ENCODE results near the gene ENPP6.

DNA sequence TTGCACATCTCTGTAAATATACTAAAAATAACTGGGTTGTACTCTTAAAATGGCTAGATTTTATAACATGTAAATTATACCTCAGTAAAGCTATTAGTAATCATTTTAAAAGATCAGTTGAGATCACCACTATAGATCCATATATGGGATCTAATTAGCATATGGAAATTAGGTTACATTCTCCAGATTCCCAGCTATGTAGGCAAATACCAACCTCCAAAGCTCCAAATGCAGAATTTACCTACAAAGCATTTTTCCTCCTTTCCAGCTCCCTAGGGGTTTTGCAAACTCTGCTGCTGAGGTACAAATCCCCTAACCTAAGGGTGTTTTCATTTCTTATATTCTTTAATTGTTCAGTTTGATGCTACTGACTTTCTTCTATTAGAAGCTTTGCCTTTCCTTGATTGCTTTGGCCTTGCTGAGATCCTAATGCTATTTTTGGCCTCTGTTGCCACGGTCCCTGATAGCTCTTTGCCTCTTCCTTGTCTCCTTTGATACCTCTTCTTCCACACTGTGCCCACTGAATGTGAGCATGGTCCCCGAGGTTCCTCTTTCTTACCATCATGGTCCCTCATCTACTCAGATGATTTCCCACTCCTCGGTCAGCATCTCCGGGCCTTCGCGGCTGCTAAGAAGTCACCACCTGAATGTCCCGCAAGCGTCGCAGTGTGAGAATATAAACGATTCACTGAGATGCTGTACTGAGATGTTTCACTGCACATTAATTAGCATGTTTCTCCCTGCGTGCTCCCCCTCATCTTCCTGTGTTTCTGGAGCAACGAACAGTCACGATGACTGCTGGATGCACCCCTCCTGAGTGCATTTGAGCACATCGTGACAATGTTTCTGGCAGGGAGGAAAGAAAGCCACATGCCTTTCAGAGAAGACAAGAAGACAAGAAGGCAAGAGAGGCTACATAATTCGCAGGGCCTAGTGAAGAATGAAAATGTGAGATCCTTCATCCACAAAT is 23.8 kb downstream of the ENPP6 start:
- TF ChIP-seq, protein P1, sequence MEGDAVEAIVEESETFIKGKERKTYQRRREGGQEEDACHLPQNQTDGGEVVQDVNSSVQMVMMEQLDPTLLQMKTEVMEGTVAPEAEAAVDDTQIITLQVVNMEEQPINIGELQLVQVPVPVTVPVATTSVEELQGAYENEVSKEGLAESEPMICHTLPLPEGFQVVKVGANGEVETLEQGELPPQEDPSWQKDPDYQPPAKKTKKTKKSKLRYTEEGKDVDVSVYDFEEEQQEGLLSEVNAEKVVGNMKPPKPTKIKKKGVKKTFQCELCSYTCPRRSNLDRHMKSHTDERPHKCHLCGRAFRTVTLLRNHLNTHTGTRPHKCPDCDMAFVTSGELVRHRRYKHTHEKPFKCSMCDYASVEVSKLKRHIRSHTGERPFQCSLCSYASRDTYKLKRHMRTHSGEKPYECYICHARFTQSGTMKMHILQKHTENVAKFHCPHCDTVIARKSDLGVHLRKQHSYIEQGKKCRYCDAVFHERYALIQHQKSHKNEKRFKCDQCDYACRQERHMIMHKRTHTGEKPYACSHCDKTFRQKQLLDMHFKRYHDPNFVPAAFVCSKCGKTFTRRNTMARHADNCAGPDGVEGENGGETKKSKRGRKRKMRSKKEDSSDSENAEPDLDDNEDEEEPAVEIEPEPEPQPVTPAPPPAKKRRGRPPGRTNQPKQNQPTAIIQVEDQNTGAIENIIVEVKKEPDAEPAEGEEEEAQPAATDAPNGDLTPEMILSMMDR (conservative IDR thresholded peaks at IDR 0.05; ENCODE audit: low read depth in 2 of 2), result no peak
- no peak for TF ChIP-seq EZH2phosphoT487 (IDR thresholded peaks at IDR 0.05; ENCODE audit: unreplicated experiment)
- TF ChIP-seq POLR2AphosphoS5 (IDR thresholded peaks at IDR 0.05; ENCODE audit: low read depth), result no peak
- TF ChIP-seq ZNF331 (CRISPR knock-in tag; IDR thresholded peaks at IDR 0.05; ENCODE audit: low read depth), result no peak
- TF ChIP-seq, protein P2, sequence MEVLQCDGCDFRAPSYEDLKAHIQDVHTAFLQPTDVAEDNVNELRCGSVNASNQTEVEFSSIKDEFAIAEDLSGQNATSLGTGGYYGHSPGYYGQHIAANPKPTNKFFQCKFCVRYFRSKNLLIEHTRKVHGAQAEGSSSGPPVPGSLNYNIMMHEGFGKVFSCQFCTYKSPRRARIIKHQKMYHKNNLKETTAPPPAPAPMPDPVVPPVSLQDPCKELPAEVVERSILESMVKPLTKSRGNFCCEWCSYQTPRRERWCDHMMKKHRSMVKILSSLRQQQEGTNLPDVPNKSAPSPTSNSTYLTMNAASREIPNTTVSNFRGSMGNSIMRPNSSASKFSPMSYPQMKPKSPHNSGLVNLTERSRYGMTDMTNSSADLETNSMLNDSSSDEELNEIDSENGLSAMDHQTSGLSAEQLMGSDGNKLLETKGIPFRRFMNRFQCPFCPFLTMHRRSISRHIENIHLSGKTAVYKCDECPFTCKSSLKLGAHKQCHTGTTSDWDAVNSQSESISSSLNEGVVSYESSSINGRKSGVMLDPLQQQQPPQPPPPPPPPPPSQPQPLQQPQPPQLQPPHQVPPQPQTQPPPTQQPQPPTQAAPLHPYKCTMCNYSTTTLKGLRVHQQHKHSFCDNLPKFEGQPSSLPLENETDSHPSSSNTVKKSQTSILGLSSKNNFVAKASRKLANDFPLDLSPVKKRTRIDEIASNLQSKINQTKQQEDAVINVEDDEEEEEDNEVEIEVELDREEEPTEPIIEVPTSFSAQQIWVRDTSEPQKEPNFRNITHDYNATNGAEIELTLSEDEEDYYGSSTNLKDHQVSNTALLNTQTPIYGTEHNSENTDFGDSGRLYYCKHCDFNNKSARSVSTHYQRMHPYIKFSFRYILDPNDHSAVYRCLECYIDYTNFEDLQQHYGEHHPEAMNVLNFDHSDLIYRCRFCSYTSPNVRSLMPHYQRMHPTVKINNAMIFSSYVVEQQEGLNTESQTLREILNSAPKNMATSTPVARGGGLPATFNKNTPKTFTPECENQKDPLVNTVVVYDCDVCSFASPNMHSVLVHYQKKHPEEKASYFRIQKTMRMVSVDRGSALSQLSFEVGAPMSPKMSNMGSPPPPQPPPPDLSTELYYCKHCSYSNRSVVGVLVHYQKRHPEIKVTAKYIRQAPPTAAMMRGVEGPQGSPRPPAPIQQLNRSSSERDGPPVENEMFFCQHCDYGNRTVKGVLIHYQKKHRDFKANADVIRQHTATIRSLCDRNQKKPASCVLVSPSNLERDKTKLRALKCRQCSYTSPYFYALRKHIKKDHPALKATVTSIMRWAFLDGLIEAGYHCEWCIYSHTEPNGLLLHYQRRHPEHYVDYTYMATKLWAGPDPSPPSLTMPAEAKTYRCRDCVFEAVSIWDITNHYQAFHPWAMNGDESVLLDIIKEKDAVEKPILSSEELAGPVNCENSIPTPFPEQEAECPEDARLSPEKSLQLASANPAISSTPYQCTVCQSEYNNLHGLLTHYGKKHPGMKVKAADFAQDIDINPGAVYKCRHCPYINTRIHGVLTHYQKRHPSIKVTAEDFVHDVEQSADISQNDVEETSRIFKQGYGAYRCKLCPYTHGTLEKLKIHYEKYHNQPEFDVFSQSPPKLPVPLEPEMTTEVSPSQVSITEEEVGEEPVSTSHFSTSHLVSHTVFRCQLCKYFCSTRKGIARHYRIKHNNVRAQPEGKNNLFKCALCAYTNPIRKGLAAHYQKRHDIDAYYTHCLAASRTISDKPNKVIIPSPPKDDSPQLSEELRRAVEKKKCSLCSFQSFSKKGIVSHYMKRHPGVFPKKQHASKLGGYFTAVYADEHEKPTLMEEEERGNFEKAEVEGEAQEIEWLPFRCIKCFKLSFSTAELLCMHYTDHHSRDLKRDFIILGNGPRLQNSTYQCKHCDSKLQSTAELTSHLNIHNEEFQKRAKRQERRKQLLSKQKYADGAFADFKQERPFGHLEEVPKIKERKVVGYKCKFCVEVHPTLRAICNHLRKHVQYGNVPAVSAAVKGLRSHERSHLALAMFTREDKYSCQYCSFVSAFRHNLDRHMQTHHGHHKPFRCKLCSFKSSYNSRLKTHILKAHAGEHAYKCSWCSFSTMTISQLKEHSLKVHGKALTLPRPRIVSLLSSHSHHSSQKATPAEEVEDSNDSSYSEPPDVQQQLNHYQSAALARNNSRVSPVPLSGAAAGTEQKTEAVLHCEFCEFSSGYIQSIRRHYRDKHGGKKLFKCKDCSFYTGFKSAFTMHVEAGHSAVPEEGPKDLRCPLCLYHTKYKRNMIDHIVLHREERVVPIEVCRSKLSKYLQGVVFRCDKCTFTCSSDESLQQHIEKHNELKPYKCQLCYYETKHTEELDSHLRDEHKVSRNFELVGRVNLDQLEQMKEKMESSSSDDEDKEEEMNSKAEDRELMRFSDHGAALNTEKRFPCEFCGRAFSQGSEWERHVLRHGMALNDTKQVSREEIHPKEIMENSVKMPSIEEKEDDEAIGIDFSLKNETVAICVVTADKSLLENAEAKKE (CRISPR knock-in tag; IDR thresholded peaks at IDR 0.05), result no peak; the same call in 1 of the 2 replicates
- TF ChIP-seq CREB1 (CRISPR knock-in tag; IDR thresholded peaks at IDR 0.05; ENCODE audit: low read depth), result no peak
- TF ChIP-seq EZH2 (IDR thresholded peaks at IDR 0.05; ENCODE audit: low read depth, unreplicated experiment), result no peak
- TF ChIP-seq NANOG (IDR thresholded peaks at IDR 0.05; ENCODE audit: borderline replicate concordance), result no peak
- TF ChIP-seq, protein P3, sequence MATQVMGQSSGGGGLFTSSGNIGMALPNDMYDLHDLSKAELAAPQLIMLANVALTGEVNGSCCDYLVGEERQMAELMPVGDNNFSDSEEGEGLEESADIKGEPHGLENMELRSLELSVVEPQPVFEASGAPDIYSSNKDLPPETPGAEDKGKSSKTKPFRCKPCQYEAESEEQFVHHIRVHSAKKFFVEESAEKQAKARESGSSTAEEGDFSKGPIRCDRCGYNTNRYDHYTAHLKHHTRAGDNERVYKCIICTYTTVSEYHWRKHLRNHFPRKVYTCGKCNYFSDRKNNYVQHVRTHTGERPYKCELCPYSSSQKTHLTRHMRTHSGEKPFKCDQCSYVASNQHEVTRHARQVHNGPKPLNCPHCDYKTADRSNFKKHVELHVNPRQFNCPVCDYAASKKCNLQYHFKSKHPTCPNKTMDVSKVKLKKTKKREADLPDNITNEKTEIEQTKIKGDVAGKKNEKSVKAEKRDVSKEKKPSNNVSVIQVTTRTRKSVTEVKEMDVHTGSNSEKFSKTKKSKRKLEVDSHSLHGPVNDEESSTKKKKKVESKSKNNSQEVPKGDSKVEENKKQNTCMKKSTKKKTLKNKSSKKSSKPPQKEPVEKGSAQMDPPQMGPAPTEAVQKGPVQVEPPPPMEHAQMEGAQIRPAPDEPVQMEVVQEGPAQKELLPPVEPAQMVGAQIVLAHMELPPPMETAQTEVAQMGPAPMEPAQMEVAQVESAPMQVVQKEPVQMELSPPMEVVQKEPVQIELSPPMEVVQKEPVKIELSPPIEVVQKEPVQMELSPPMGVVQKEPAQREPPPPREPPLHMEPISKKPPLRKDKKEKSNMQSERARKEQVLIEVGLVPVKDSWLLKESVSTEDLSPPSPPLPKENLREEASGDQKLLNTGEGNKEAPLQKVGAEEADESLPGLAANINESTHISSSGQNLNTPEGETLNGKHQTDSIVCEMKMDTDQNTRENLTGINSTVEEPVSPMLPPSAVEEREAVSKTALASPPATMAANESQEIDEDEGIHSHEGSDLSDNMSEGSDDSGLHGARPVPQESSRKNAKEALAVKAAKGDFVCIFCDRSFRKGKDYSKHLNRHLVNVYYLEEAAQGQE (IDR thresholded peaks at IDR 0.05; ENCODE audit: unreplicated experiment), result no peak
- TF ChIP-seq JUNB (IDR thresholded peaks at IDR 0.05; ENCODE audit: unreplicated experiment), result no peak
